HL-60/S4 treated with retinoic acid at 250 ng/mL for 4 days and 3 days (cell line): ENCODE measurements around the gene POFUT1.
"Not testable (repeated sequence)": the region's sequence is repeated elsewhere in the genome, so short reads cannot be mapped to it uniquely, and the experiment has no call there.

Source experiments
- in situ Hi-C: fragments of 300-500 bp; cut with MboI; formaldehyde crosslinking; loops from 2 replicates; pipeline ENCODE4 v1.7.0; 2022; ENCODE audit warnings: low sequenced_read_pairs

POFUT1 gene

GRCh38 chr20:32207626-32208498 is at the start of gene POFUT1, which contains the start of gene PLAGL2:
TSS of gene POFUT1 (plus strand) at chr20:32207880. CDS start at chr20:32207942, 62 bp downstream.
TSS of gene PLAGL2 (minus strand) at chr20:32207743. CDS start at chr20:32202178, 5,565 bp downstream.
- in situ Hi-C loops = no loop called here

GRCh38 chr20:32158351-32158750 is 49.3 kb upstream of the POFUT1 start:
- in situ Hi-C loops = no loop called here

DNA sequence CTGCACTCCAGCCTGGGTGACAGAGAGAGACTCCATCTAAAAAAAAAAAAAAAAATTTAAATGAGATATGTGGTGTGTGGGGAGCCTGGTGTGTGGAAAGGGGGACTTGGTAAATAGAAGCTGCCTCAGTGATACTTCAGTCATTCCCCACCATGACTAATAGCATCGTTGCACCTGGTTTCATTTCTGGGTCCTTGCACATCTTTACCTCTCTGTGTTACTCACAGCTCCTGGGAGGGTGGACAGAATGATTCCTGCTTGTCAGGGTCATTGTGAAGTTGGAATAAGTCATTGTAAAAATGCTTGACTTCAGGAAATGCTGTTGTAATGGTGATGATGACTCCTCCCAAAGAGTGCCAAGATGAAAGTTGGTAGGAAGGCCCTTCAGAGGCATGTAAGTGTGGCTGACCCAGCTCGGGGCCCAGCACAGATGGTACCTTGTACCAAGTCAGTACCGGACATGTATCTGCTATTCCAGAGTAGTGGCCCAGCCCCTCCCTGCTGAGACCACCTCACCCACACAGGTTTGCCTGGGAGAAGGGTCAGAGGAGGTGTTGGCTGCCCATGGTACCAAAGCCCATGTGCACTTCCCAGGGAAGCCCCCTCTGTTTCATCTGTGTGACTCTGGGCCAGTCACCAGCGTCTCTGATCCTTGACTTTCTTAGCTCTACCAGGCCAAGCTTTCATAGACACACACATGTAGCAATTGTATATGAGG is 48.6 kb upstream of the POFUT1 start:
- in situ Hi-C loops = no loop called here

- in situ Hi-C loops = no loop called here
These were observed 47.9 kb upstream of the POFUT1 start for GRCh38 chr20:32159766-32160221.

- in situ Hi-C loops = no loop called here
These were observed 47.3 kb upstream of the POFUT1 start for GRCh38 chr20:32160341-32160740.

DNA sequence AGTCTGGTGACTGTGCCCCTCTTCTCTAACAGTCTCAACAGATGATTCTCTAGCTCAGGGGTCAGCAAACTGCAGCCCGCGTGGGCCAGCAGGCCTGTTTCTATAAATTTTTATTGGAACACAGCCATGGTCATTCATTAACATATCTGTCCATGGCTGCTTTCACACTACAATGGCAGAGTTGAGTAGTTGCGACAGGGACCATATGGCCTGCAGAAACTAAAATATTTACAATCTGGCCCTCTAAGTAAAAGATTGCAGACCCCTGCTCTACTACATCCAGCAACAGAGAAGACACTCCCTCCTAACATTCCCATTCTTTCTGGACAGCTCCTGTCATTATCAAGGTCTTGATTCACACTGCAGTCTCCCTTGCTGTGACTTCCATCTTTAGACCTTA is 45.3 kb upstream of the POFUT1 start:
- in situ Hi-C loops = no loop called here

DNA sequence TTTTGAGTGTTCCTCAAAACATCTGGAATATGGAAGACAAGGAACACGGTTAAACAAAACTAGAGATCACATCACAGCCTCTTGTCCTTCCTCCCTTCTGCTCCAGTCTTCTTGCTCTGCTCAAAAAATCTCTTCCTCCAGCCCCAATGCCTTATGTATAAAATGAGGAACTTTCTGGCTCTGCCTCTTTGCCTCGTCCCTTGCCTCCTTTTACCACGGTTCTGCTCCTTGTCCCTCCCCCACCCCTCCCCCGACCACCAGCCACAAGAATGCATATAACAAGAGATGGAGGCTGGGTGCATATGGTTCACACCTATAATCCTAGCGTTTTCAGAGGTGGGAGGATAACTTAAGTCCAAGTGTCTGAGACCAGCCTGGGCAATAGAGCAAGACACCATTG is 43.7 kb upstream of the POFUT1 start:
- in situ Hi-C loops = no loop called here

GRCh38 chr20:32164984-32165735 is 42.5 kb upstream of the POFUT1 start:
- in situ Hi-C loops = no loop called here

DNA sequence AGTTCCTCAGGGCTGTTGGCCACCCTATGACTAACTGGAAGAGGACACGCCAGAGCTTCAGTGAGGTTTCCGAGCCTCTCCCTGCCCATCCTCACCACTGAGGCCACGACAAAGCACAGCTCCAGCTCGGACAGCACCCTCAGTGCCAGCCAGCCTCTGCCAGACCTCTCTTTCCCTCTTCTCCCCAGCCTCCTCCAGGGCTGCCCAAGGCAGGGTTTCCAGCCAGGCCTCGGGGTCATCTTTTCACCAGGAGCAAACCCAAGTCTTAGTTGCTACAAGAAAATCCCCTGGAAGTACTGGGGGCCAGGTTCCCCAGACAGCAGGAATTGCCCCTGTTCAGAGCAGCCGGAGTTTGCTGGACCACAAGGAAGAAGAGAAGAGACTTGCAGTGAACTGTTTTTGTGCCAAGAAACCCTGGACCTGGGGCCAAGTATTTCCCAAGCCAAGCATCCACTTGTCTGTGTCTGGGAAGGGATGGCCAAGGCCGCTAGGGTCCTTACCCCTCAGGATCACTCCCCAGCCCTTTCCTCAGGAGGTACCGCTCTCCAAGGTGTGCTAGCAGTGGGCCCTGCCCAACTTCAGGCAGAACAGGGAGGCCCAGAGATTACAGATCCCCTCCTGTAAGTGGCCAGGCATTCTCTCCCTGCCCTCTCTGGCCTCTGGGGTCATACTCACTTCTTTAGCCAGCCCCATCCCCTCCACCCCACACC is 41.7 kb upstream of the POFUT1 start:
- in situ Hi-C loops = no loop called here

GRCh38 chr20:32167552-32167951 is 40.1 kb upstream of the POFUT1 start:
- in situ Hi-C loops = no loop called here

- in situ Hi-C loops = no loop called here
These were observed 39.3 kb upstream of the POFUT1 start for GRCh38 chr20:32168184-32168910.

- in situ Hi-C loops = not testable (repeated sequence)
These were observed 30.0 kb upstream of the POFUT1 start for GRCh38 chr20:32177696-32178095.

DNA sequence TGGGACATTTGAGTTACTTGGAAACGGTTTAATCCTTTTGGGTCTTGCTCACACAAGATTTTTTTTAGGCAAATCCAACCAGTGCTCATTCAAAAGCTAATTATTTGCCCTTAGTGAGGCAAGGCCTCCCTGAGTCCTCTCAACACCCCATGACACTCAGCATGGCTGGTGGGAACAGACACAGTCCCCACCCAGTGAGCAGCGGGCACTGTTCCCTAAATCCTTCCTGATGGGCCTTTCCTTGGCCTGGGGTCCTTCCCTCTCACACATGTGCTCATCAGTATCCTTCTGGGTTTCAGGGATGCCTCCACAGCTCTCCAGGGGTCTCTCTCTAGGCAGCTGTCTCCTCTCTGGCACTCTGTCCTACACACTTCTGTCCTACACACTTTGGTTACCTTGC is 28.2 kb upstream of the POFUT1 start:
- in situ Hi-C loops = no loop called here

DNA sequence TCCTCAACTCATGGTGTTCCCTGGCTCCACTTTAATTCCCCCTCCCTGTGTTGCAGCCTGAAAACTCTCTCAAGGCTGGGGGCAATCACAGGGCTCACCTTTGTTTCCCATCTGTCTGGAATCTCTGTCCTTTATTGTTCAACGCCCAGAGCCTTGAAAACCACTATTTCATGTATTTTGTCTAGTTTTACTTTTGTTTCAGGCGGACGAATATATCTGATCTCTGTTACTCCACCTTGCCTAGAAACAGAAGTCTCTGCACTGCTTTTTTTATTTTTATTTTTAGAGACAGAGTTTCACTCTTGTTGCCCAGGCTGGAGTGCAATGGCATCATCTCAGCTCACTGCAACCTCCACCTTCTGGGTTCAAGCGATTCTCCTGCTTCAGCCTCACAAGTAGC is 27.7 kb upstream of the POFUT1 start:
- in situ Hi-C loops = no loop called here

GRCh38 chr20:32181606-32182005 is 26.1 kb upstream of the POFUT1 start:
- in situ Hi-C loops = no loop called here

DNA sequence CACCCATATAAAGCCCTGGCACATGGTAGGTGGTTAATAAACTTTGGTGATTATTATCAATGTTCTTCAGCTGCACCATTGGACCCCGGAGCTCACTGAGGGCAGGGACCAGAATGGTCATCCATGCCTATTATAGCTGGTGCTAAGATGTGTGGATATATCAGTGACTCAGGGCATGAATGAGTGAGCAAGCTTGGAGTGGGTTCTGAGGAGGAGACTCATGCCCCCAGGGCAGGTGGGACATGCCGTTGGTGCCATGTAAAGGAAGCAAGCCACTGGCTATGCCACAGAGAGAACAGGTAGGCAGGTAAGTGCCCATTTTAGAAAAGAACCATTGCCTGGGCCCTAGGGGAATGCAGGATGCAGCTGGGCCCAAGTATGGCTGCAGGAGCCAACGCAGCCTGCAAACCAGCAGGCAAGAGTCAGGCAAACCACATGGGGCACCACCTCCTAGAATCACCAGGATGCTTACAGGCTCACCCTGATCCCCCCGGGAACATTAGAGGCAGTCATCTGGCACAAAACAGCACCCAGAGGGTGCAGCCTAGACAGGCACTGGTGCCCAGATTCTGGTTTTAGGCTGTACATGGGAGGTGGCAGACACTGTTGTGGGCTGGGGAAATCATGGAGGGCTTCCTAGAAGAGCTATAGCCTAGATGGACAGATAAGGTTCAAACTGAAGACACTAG is 23.6 kb upstream of the POFUT1 start:
- in situ Hi-C loops = no loop called here

DNA sequence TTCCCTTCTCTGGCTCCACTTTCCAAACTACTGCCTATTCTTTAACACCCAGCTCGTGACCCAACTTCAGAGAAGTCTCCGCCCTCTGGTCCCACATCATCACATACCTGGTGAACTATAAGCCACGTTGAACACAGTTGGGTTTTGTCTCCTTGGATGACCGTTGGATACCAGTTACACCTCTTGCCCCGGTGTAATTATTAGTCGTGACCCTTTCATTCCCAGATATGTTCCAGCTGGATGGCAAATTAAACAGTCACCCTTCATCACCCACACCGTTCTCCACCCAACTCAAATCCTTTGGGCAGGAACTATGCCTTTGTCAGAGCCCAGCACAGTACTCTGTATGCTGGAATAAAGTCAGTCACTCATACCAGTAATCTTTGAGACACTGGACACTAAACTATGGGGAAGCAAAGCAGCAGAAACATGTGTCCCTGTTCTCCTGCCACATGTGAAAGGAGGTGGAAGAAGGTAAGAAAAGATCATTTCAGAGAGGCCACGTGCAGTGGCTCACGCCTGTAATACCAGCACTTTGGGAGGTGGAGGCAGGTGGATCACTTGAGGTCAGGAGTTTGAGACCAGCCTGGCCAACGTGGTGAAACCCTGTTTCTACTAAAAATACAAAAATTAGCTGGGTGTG is 22.6 kb upstream of the POFUT1 start:
- in situ Hi-C loops = no loop called here

DNA sequence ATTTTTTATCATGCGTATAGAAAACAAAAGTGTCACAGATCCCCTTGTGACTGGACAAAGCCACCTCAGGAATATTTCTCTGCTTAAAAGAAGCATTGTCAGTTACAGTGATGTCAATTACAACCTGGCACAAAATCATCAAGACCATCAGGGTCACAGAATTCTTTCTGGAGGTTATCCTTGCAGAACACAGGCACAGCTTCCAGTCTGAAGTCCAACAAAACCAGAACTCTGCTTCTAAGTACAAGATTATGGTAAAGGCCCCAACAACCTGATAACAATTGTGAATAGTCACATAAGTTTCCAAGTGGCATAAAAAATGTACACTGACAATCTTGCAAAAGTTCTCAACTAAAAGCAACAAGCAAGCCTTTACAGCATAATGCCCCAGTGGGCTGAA is 21.2 kb upstream of the POFUT1 start:
- in situ Hi-C loops = no loop called here
